ENCODE data around the gene VPS37D. TPM values are rescaled to one million over a fixed set of nuclear protein-coding genes. Genes with fewer than 3 reads are reported as not detected.

VPS37D gene
- 3.1 to 5.0 TPM (median 4.5 TPM) in 5 replicates for total RNA-seq (2022; extraction: Qiagen RNA extraction)

DNA sequence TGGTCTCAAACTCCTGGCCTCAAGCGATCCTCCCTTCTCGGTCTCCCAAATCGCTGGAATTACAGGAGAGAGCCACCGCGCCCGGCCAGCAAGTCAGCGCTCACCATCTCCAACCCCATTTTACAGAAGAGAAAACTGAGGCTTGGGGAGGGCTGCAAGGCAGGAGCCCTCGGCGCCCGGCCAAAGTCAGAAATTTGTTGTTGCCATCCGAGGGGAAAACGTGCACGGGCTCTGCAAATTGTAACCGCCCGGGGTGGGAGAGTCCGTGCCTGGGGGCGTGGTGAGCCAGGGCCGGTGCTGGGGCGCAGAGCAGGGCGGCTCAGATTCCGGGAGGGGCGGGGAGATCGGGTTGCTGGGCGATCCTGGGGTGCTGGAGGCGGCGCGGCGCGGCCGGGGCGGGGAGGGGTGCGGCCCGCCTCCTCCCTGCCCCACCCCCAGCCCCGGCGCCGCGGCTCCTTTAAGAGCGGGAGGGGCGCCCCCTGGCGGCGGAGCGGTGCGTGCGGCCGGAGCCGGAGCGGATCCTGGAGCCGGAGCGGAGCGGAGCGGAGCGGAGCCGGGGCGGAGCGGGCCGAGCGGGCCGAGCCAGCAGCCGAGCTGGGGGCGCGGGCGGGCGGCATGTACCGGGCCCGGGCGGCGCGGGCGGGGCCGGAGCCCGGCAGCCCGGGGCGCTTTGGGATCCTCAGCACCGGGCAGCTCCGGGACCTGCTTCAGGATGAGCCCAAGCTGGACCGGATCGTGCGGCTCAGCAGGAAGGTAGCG, at the start of gene VPS37D:
VPS37D (plus strand) TSS at position 488 of the 759 bp plus-strand sequence; CDS start at position 616, 128 bp downstream.

GRCh38 chr7:73623798-73624668, 43.6 kb upstream of the VPS37D start, which contains the start of gene MLXIPL:
Gene MLXIPL (minus strand): TSS chr7:73624522. CDS start chr7:73624492, 30 bp downstream.

DNA sequence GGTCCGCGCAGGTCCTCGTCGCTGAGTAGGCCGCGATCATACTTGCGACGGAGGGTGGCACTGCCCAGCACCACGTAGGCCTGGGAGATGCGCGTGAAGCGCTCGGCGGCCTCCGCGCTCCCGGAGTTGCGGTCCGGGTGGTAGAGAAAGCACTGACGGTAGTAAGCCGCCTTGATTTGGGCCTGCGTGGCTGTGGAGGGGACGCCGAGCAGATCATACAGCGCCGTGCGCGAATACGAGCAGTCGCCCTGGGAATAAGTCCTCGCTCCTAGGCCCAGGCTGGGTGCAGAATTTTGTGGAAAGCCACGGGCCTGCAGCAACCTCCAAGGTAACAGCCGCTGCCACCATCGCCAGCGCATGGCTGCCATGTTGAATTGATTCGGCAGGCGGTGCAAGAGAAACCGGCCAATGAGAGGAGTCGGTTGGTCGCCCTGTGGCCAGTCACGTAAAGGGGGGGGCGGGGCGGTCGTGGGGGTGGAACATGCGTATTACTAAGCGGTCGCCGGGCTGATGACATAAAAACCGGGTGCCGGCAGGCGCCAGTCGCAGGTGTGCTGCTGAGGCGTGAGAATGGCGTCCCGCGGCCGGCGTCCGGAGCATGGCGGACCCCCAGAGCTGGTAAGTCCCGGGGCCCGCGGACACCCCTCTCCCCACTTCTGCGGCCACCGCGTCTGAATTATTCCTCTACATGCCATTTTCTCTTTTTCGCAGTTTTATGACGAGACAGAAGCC, 15.6 kb downstream of the VPS37D start, which contains the start of the genes BUD23 and DNAJC30:
BUD23 (plus strand) TSS at position 542 of the 732 bp plus-strand sequence; CDS start at position 571, 29 bp downstream.
DNAJC30 (minus strand) TSS at position 398 of the 732 bp plus-strand sequence; CDS start at position 368, 30 bp downstream.

DNA sequence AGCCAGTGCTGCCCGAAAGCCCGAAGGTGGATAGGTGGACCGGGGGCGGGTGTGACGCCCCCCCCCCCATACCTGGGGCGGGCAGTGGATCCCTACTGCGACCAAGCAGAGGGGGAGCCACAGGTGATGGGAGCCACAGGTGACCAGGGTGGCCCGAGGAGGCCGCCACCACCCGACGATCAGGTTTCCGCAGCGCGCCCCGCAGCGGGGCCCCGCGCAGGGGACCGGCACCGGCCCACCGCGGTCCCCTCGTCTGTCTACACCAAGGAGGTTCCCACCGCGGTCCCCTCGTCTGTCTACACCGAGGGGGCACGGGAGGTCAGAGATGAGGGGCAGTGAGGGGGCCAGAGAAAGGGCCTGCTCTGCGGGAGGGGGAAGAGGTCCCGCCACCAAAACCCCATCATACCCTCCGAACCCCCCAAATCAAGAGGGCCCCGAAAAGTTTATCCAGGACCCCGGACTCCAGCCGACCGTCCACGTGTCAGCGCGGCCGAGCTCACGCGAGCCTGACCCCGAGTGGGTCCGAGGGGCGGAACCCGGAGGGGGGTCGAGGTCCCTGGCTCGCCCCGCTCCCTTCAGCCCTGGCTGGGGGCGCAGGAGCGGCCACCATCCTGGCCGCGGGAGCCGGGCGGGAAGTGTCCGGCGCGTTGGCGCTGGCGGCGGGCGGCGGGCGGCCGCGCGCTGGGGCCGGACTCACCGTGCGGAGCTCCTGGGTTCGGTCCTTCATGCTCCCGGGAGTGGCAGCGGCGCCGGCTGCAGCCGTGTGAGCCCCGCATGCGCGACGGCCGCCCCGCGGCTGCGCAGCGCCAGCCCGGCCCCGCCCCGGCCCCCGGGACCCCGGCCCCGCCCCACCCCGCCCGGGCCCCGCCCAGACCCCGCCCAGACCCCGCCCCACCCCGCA, 51.5 kb downstream of the VPS37D start, which contains the start of gene STX1A:
STX1A (minus strand) TSS at position 765 of the 901 bp plus-strand sequence; CDS start at position 727, 38 bp downstream.

Other genes with a start within 250 kb of the VPS37D start
- 0.94 to 2.1 TPM (median 1.8 TPM) in 5 replicates for gene FZD9, start 234.1 kb upstream of the VPS37D start, total RNA-seq (2022; extraction: Qiagen RNA extraction)
- gene BAZ1B, start 145.5 kb upstream of the VPS37D start, total RNA-seq (2022; extraction: Qiagen RNA extraction) = 54.0 to 67.4 TPM (median 65.6 TPM) in 5 replicates
- 64.3 to 76.9 TPM (median 69.0 TPM) in 5 replicates for gene BCL7B, start 110.1 kb upstream of the VPS37D start, total RNA-seq (2022; extraction: Qiagen RNA extraction)
- gene TBL2, start 89.3 kb upstream of the VPS37D start, total RNA-seq (2022; extraction: Qiagen RNA extraction) = 46.1 to 52.6 TPM (median 50.4 TPM) in 5 replicates
- gene MLXIPL, start 43.3 kb upstream of the VPS37D start, total RNA-seq (2022; extraction: Qiagen RNA extraction) = 1.1 to 1.6 TPM (median 1.1 TPM) in 5 replicates
- 8.1 to 10.6 TPM (median 10.1 TPM) in 5 replicates for gene DNAJC30, start 15.6 kb downstream of the VPS37D start, total RNA-seq (2022; extraction: Qiagen RNA extraction)
- gene BUD23, start 15.8 kb downstream of the VPS37D start, total RNA-seq (2022; extraction: Qiagen RNA extraction) = 127 to 166 TPM (median 136 TPM) in 5 replicates
- 50.9 to 77.3 TPM (median 74.1 TPM) in 5 replicates for gene STX1A, start 51.8 kb downstream of the VPS37D start, total RNA-seq (2022; extraction: Qiagen RNA extraction)
- gene ABHD11, start 71.0 kb downstream of the VPS37D start, total RNA-seq (2022; extraction: Qiagen RNA extraction) = 17.2 to 24.8 TPM (median 22.6 TPM) in 5 replicates
- 1.3 to 3.6 TPM (median 3.0 TPM) in 5 replicates for gene CLDN3, start 102.4 kb downstream of the VPS37D start, total RNA-seq (2022; extraction: Qiagen RNA extraction)
- 4.3 to 6.0 TPM (median 4.8 TPM) in 5 replicates for gene CLDN4, start 163.2 kb downstream of the VPS37D start, total RNA-seq (2022; extraction: Qiagen RNA extraction)
- gene METTL27, start 174.7 kb downstream of the VPS37D start, total RNA-seq (2022; extraction: Qiagen RNA extraction) = 6.8 to 10.4 TPM (median 10.2 TPM) in 5 replicates
- gene TMEM270, start 193.3 kb downstream of the VPS37D start, total RNA-seq (2022; extraction: Qiagen RNA extraction) = 0.11 to 0.25 TPM (median 0.21 TPM) in 5 replicates

Data from A549 treated with dexamethasone at 1 μM for 4 hours (cell line).